HEK293T (cell line): Measurements from ENCODE around the gene KLF5.

Source experiments
- ARNT ChIP-seq: fragments of 450-650 bp; IDR thresholded peaks from 2 replicates; pipeline ENCODE4 v1.6.1; 2017; ENCODE audit warnings: mild to moderate bottlenecking
- CTBP1 ChIP-seq: fragments of 450-650 bp; IDR thresholded peaks from 2 replicates; pipeline ENCODE4 v1.6.1; 2016; ENCODE audit warnings: borderline replicate concordance
- FOXA1 ChIP-seq: fragments of 450-650 bp; IDR thresholded peaks from 2 replicates; pipeline ENCODE4 v1.6.1; 2016; ENCODE audit warnings: mild to moderate bottlenecking
- NFRKB ChIP-seq: fragments of 450-650 bp; IDR thresholded peaks from 2 replicates; pipeline ENCODE4 v1.6.1; 2016; ENCODE audit warnings: mild to moderate bottlenecking, moderate library complexity
- SP1 ChIP-seq: fragments of 450-650 bp; IDR thresholded peaks from 2 replicates; pipeline ENCODE4 v1.6.1; 2017
- ZNF384 ChIP-seq: fragments of 450-650 bp; IDR thresholded peaks from 2 replicates; pipeline ENCODE4 v1.6.1; 2016

DNA sequence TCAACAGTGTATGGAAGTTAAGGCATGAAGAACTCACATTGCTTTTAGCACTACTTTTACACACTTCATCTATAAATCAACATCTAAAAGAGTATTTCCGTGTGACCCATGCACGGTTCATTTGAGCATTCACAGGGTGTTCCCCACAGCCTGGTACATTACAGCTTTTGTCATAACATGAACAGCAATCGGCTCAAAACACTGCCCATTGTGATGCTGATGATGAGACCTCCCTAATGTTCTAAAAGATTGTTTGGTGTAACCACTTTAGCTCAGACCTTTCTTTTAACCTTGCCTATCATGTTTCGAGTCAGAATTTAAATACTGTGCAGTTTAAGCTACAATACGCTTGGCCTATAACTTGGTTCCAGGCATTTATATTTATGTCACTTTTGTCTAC lies 4.1 kb upstream of the KLF5 start:
- no peak for TF ChIP-seq FOXA1
- no peak for TF ChIP-seq ZNF384
- TF ChIP-seq NFRKB = no peak
- TF ChIP-seq ARNT = no peak
- TF ChIP-seq CTBP1 = no peak
- no peak for TF ChIP-seq SP1
